Mesenchymal stem cell (in vitro differentiated cells and primary cell): ENCODE data around the gene TRIO.

Experiments
- DNase-seq: peaks from one replicate; pipeline ENCODE4 v3.0.0-alpha.2; 2013
- H2AFZ ChIP-seq: one replicate; pipeline ENCODE4 v1.6.1; 2013; ENCODE audit warnings: low read depth, mild to moderate bottlenecking, control low read depth, inconsistent platforms, low read length, moderate library complexity
- H2AK5ac ChIP-seq: 2 replicates; pipeline ENCODE4 v1.6.1; 2013; ENCODE audit warnings: low read length, moderate library complexity, mild to moderate bottlenecking, inconsistent platforms; ENCODE audit not compliant: severe bottlenecking
- H2BK120ac ChIP-seq: one replicate; pipeline ENCODE4 v1.6.1; 2013; ENCODE audit warnings: low read depth, mild to moderate bottlenecking, inconsistent platforms, low read length, moderate library complexity
- H2BK12ac ChIP-seq, 2 experiments: one replicate each; pipeline ENCODE4 v1.6.1; 2013; ENCODE audit warnings: inconsistent platforms in 2 of 2, low read length in 2 of 2, mild to moderate bottlenecking in 2 of 2, moderate library complexity in 2 of 2, control low read depth in 1 of 2
- H2BK15ac ChIP-seq: one replicate; pipeline ENCODE4 v1.6.1; 2013; ENCODE audit warnings: mild to moderate bottlenecking, low read depth, inconsistent platforms; ENCODE audit not compliant: poor library complexity, severe bottlenecking
- H2BK5ac ChIP-seq: 2 replicates; pipeline ENCODE4 v1.6.1; 2013; ENCODE audit warnings: low read depth, mild to moderate bottlenecking, low read length, control low read depth, inconsistent platforms; ENCODE audit not compliant: poor library complexity, severe bottlenecking
- H3K14ac ChIP-seq, 2 experiments: one replicate each; pipeline ENCODE4 v1.6.1; 2013; ENCODE audit warnings: inconsistent platforms in 2 of 2, low read length in 2 of 2, control low read depth in 1 of 2, mild to moderate bottlenecking in 1 of 2, moderate library complexity in 1 of 2
- H3K18ac ChIP-seq, 2 experiments: one replicate each; pipeline ENCODE4 v1.6.1; 2013; ENCODE audit warnings: inconsistent platforms in 2 of 2, low read length in 2 of 2, control low read depth in 1 of 2, low read depth in 1 of 2, mild to moderate bottlenecking in 1 of 2
- H3K23ac ChIP-seq, 2 experiments: one replicate each; pipeline ENCODE4 v1.6.1; 2013; ENCODE audit warnings: inconsistent platforms in 2 of 2, low read length in 2 of 2, mild to moderate bottlenecking in 2 of 2, moderate library complexity in 2 of 2, control low read depth in 1 of 2
- H3K27ac ChIP-seq: 2 replicates; pipeline ENCODE4 v1.5.1; 2013; ENCODE audit warnings: mild to moderate bottlenecking, moderate library complexity, low read length, control low read depth, inconsistent platforms; ENCODE audit not compliant: poor library complexity, severe bottlenecking
- H3K27me3 ChIP-seq, 2 experiments: 2 replicates each; pipeline versions ENCODE4 v1.6.1 to v1.7.0; 2013; ENCODE audit warnings: low read length in 2 of 2, mild to moderate bottlenecking in 2 of 2, moderate library complexity in 2 of 2, control low read depth in 1 of 2, inconsistent platforms in 1 of 2; ENCODE audit not compliant: control insufficient read depth in 1 of 2, insufficient read depth in 1 of 2
- H3K36me3 ChIP-seq, 2 experiments: 2 replicates each; pipeline versions ENCODE4 v1.6.1 to v1.7.0; 2013; ENCODE audit warnings: low read length in 2 of 2, control low read depth in 1 of 2, inconsistent platforms in 1 of 2, low read depth in 1 of 2, mild to moderate bottlenecking in 1 of 2; ENCODE audit not compliant: insufficient read depth in 2 of 2, control insufficient read depth in 1 of 2
- H3K4ac ChIP-seq, 2 experiments: one replicate each; pipeline ENCODE4 v1.6.1; 2013; ENCODE audit warnings: inconsistent platforms in 2 of 2, low read length in 2 of 2, mild to moderate bottlenecking in 2 of 2, moderate library complexity in 2 of 2, control low read depth in 1 of 2, low read depth in 1 of 2
- H3K4me1 ChIP-seq: 2 replicates; pipeline ENCODE4 v1.6.1; 2013; ENCODE audit warnings: low read depth, low read length, control low read depth; ENCODE audit not compliant: control insufficient read depth, insufficient read depth
- H3K4me2 ChIP-seq: 2 replicates; pipeline ENCODE4 v1.6.1; 2013; ENCODE audit warnings: low read length, mild to moderate bottlenecking, inconsistent platforms; ENCODE audit not compliant: poor library complexity, severe bottlenecking
- H3K4me3 ChIP-seq, 2 experiments: 2 replicates each; pipeline versions ENCODE4 v1.5.1 to v1.7.0; 2013; ENCODE audit warnings: low read length in 2 of 2, mild to moderate bottlenecking in 2 of 2, control low read depth in 1 of 2, low read depth in 1 of 2; ENCODE audit not compliant: insufficient read depth in 1 of 2
- H3K79me1 ChIP-seq: replicated peaks from 2 replicates; pipeline ENCODE4 v1.6.1; 2013; ENCODE audit warnings: mild to moderate bottlenecking, control low read depth, low read length, inconsistent platforms; ENCODE audit not compliant: poor library complexity, severe bottlenecking
- H3K9ac ChIP-seq: 2 replicates; pipeline ENCODE4 v1.7.0; 2013; ENCODE audit warnings: mild to moderate bottlenecking, low read length, moderate library complexity
- H3K9me3 ChIP-seq: 2 replicates; pipeline ENCODE4 v1.7.0; 2013; ENCODE audit warnings: mild to moderate bottlenecking, low read length; ENCODE audit not compliant: control insufficient read depth
- H4K8ac ChIP-seq: one replicate; pipeline ENCODE4 v1.6.1; 2013; ENCODE audit warnings: inconsistent platforms, mild to moderate bottlenecking, low read length, moderate library complexity
- H4K91ac ChIP-seq: one replicate; pipeline ENCODE4 v1.6.1; 2013; ENCODE audit warnings: mild to moderate bottlenecking, low read length, inconsistent platforms
- WGBS: methylation state at CpG from one replicate; pipeline ENCODE4 v1.1.7; 2013; ENCODE audit warnings: mixed read lengths; 5-methylcytosine and 5-hydroxymethylcytosine counted together

TRIO gene

DNA sequence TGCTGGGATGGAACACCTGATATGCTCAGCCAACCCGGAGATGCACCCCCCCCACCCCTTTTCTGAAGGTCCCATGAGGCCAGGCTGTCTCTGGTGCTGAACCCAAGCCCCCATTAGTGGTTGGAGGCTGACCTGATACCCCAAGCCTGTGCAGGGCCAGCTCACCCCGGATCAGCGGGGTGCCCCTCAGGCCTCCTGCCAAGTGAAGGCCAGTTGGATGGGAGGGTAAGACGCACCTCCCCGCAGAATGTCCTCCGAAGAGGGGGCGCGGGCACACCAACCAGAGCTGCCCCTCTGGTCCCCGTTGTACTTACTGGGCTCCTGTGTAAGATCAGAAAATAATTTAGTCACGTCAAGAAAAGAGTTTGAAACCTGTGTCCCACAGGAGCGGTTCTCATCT, 361.7 kb downstream of the TRIO start:
- Histone ChIP-seq H3K27me3 (no peaks in the 10 kb centered on the region), H3K23ac (no peak overlapping the region), H2BK12ac (no peak overlapping the region), H3K4me2 (no peak overlapping the region), H2AK5ac (no peak overlapping the region), H3K9ac (no peak overlapping the region), H3K9me3 (no peaks in the 10 kb centered on the region), H2BK5ac (no peak overlapping the region), H3K79me1 (peaks cover 37% of the 10 kb centered on the region), H3K27ac (no peak overlapping the region), H3K4me3 (no peak overlapping the region), H3K36me3 (peaks cover 89 to 99% of the 10 kb centered on the region in 2 experiments), H3K18ac (no peak overlapping the region), H4K91ac (no peak overlapping the region), H2BK15ac (no peak overlapping the region), H2BK120ac (no peak overlapping the region), H3K4ac (no peak overlapping the region), H4K8ac (no peak overlapping the region), H2AFZ (no peak overlapping the region), H3K14ac (no peak overlapping the region), H3K4me1 (peaks cover 9% of the 10 kb centered on the region)
- DNase-seq, result no peak
- 97% methylated on average over 10 of the region's 11 CpGs for WGBS

GRCh38 chr5:14505310-14506139, 362.4 kb downstream of the TRIO start:
- Histone ChIP-seq H3K4me1 (peaks cover 9% of the 10 kb centered on the region), H3K4me3 (no peak overlapping the region), H2BK5ac (no peak overlapping the region), H3K79me1 (peaks cover 35% of the 10 kb centered on the region), H2BK12ac (no peak overlapping the region), H3K9ac (peak overlapping the region; percentile 16), H3K9me3 (no peaks in the 10 kb centered on the region), H3K36me3 (peaks cover 89 to 99% of the 10 kb centered on the region in 2 experiments), H4K91ac (no peak overlapping the region), H4K8ac (no peak overlapping the region), H3K14ac (no peak overlapping the region), H3K27ac (no peak overlapping the region), H3K4me2 (no peak overlapping the region), H3K23ac (no peak overlapping the region), H2AFZ (no peak overlapping the region), H2BK120ac (no peak overlapping the region), H3K18ac (no peak overlapping the region), H3K4ac (no peak overlapping the region), H2AK5ac (no peak overlapping the region), H3K27me3 (no peaks in the 10 kb centered on the region), H2BK15ac (no peak overlapping the region)
- WGBS, result 96% methylated on average over 19 of the region's 23 CpGs
- DNase-seq, result no peak

DNA sequence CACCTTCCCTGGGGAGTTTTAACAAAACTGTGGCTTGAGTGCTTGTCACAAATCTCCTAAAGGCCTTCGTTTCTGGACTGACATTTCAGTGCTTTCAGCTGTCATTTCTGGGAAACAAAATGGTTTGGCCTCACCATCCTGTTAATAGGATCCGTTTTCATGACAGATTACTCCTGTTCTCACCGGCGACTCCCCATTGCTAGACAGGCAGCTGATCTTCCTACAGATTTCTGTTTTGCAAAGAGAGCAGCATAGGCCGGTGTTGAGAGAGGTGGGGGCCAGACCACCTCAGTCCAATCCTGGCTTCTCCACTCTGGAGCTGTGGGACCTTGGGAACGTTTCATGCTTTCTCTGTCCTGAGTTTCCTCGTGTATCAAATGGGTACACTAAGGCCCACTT, 363.0 kb downstream of the TRIO start:
- H2BK12ac ChIP-seq, result no peak overlapping the region
- peaks cover 9% of the 10 kb centered on the region for H3K4me1 ChIP-seq
- no peak overlapping the region for H4K8ac ChIP-seq
- no peak overlapping the region for H4K91ac ChIP-seq
- no peak overlapping the region for H2AFZ ChIP-seq
- H3K79me1 ChIP-seq, result peaks cover 35% of the 10 kb centered on the region
- H3K27ac ChIP-seq, result no peak overlapping the region
- no peaks in the 10 kb centered on the region for H3K9me3 ChIP-seq
- no peak overlapping the region for H3K4me3 ChIP-seq
- no peak overlapping the region for H3K4ac ChIP-seq
- no peaks in the 10 kb centered on the region for H3K27me3 ChIP-seq
- no peak for DNase-seq
- H2BK5ac ChIP-seq, result no peak overlapping the region
- 91% methylated on average over 7 of the region's 7 CpGs for WGBS
- H3K18ac ChIP-seq, result no peak overlapping the region
- H2AK5ac ChIP-seq, result no peak overlapping the region
- H3K4me2 ChIP-seq, result no peak overlapping the region
- no peak overlapping the region for H2BK120ac ChIP-seq
- peaks cover 91 to 95% of the 10 kb centered on the region in 2 experiments for H3K36me3 ChIP-seq
- no peak overlapping the region for H2BK15ac ChIP-seq
- H3K14ac ChIP-seq, result no peak overlapping the region
- H3K23ac ChIP-seq, result no peak overlapping the region
- peak overlapping the region; percentile 16 for H3K9ac ChIP-seq

GRCh38 chr5:14506661-14507060, 363.5 kb downstream of the TRIO start:
- Histone ChIP-seq H3K23ac (no peak overlapping the region), H2BK5ac (no peak overlapping the region), H4K91ac (no peak overlapping the region), H3K79me1 (peaks cover 33% of the 10 kb centered on the region), H3K36me3 (peaks cover 86 to 90% of the 10 kb centered on the region in 2 experiments), H2BK15ac (no peak overlapping the region), H4K8ac (no peak overlapping the region), H3K4me2 (no peak overlapping the region), H3K27me3 (no peaks in the 10 kb centered on the region), H2BK12ac (no peak overlapping the region), H3K4me3 (no peak overlapping the region), H3K4ac (no peak overlapping the region), H2BK120ac (no peak overlapping the region), H3K27ac (no peak overlapping the region), H3K14ac (no peak overlapping the region), H2AFZ (no peak overlapping the region), H2AK5ac (no peak overlapping the region), H3K18ac (no peak overlapping the region), H3K4me1 (peaks cover 6% of the 10 kb centered on the region), H3K9ac (no peak overlapping the region), H3K9me3 (no peaks in the 10 kb centered on the region)
- DNase-seq, result no peak
- WGBS, result 98% methylated on average over 16 of the region's 16 CpGs
